GM19468 (cell line): Measurements from ENCODE around the gene LRRN1.

Source experiments
- ATAC-seq: cut with Tn5 transposase; IDR thresholded peaks from one replicate; pipeline ENCODE4 v1.9.1; 2021; ENCODE audit warnings: mild to moderate bottlenecking, moderate library complexity, moderate number of reproducible peaks; ENCODE audit not compliant: unreplicated experiment; ENCODE audit errors: extremely low read depth

LRRN1 gene

DNA sequence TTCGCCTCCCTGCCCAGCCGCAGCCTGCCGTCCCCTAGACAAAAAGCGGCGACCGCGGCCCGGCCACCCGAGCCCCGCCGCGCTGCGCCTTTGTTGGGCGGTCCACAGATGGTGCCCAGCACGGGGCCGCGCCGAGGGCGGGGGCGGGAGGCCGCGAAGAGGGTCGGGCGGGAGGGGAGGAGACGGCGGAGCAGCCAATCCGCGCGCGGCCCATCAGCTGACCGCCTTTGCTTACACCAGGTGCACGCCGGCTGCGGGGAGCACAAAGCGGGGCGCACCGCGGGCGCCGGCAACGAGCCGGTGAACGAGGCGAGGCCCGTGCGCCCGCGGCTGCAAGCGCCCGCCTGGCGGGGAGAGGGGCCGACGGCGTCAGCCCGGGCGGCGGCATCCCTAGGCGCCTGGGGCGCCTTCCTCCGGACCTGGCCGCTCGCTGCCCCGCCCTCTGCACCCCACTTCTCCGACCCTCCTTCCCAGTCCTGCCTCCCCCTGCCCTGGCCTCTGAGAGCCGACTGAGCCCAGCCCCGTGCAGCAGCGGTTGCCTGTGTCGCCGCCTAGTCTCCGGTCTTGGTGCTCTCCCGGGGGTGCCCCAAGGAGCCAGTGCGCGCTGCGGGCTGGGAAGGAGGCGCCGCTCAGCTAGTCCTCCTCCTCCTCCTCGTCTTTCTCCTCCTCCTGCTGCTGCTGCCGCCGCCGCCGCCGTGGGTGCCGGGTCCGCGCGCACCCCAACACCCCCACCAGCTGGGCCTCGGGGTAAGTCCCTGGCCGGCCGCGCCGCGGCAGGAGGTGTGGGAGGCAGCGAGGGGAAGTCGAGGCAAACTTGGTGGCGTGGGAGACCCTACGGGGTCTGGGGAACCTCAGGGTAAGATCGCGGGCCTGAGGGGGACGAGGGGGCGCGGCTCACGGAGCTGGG lies at the start of gene LRRN1:
LRRN1 (plus strand) TSS at position 259 of the 907 bp plus-strand sequence. CDS start 45,211 bp downstream, outside the sequence.
- no peak for ATAC-seq

DNA sequence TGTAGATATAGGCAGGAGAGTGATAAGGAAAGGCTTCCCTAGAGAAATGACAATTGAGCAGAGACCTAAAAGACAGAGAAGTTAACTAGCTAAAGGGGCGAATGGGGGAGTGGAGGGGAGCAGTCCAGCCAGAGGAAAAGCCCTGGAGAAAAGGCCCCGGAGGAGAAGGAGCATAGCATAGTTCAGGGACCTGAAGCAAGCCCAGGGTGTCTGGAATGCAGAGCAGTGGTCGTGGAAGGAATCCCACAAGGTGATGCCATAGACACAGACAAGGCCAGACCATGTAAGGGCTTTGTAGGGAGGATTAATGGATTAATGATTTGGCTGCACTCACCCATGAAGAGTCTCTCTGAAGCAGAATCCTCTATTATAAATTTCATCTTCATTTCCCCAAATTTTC lies 45.8 kb upstream of the LRRN1 start:
- no peak for ATAC-seq

DNA sequence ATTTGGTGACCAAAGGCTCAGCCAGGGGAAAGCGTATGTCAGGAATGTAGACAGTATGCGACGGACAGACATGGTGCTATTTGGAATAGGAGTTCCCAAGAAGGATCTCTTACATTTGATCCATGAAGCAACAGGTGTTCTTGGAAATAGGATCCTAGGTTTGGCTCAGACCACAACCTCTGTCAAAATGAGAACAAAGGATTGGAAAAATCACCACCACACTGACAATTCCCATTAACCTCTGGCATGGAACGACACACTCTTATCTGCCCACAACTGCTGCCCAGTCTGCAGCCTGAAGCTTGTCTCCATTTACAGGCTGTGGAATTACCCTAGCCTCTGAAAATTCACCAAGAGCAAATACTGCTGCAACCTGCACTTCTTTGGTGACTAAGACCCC lies 33.6 kb upstream of the LRRN1 start:
- ATAC-seq, result no peak

DNA sequence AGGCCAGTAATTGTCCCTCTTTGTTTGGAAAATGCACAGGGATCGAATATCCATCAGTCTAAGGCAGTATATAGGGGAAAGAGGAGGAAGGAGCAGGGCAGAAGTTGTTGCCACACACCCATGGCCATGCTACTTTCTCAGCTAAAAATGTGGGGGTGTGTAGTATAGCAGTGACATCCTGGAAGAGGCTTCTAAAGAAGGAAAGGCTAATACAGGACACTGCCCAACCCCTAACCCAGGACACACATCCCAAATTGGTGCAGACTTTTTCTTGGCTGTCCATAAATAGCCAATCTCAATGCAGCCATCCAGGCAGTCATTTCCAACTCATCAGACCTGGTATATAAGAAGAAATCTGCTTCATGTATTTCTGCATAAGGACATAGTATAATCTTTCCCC lies 33.1 kb upstream of the LRRN1 start:
- ATAC-seq, result no peak

DNA sequence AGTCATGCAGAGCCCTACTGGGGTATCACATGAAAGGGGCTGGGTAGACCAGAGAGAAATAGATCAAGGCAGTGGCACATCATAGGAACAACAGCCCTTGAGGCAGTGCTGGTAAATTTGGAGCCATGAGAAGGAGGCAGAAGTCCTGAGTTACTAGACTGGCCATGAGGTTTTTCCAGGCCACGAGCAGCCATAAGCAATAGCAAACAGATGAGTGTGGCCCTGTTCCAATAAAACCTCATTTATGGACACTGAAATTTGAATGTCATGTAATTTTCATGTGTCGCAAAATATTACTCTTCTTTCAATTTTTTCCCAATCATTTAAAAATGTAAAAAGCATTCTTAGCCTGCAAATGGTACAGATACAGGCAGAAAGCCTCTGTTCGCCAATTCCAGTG lies 28.1 kb upstream of the LRRN1 start:
- no peak for ATAC-seq

DNA sequence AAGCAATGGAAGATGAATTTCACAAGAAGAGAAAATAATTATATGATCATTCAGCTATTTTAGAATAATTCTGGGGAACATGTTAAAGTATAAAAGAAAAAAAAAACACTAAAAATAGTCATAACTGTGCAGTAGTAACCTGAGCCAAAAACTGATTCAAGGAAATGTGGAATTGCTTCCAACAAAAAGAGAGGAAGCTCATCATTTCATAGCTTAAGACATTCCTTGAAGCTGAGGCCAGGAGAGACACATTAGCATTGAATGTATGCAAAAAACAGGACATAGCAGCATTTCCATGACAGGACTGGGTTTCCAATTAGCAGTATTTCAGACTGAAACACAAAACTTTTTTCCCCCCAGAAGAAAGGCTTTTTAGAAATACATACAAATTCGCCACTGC lies 27.7 kb upstream of the LRRN1 start:
- no peak for ATAC-seq

DNA sequence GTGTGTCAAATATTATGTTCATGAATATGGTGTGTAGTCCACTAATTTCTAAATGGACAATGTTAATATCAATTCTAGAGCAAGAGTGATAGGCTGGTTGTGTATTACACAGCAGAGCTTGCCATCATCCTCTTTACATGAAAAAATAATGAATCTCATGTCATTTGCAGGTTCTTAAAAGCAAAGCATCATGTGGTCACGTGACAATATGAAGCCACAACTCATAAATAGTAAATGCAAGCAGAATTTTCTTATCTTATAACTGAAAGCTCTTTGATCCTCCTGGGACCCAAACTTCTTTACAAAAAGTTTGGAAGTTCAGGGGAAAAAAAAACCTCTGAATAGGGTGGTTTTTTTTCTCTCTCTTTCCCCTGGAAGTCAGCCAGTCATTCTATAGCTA lies 26.9 kb upstream of the LRRN1 start:
- ATAC-seq, result no peak

DNA sequence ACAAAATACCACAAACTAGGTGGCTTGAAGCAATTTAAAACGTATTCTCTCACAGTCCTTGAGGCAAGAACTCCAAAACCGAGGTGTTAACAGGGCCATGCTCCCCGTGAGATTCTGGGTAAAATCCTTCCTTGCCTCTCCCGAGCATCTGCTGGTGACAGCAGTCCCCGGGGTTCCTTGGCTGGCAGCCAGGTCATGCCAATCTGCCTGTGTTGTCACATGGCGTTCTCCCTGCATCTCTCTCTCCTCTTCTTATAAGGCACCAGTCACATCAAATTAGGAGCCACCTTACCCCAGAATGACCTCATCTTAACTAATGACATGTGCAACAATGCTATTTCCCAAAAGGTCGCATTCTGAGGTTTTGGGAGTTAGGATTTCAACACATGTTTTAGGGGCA lies 26.3 kb upstream of the LRRN1 start:
- no peak for ATAC-seq

DNA sequence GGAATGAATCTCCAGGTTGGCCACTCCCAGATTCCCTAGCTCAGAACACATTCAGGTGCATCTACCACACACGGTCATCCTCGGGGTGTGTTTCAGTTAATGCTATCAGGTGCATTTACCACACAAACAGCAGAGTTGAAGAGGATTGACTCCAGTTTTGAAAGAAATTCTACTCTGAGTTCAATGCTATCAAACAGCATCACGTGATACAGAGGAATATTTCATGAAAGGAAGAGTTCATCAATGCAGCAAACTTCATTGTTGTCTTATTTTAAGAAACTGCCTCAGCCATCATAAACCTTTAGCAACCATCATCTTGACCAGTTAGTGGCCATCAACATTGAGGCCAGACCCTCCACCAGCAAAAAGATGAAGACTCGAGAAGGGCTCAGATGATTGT lies 22.6 kb upstream of the LRRN1 start:
- ATAC-seq, result no peak

DNA sequence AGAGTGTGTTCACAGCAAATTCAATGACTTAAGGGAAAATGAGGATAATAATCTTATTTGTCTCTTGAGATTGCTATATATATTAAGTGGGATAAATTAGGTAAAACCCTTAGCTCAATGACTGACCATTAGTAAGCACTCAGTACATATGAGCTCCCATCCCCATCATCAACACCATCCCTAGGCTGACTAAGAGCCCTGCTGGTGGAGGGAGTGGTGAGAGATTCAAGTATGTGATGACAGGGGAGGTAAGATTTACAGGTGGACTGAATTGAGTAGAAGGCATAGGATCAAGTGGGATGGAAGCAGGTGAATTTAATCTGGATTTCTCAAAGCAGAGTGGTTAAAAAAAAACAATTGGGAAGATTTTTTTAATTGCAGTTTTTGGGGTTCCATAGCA lies 21.0 kb upstream of the LRRN1 start:
- ATAC-seq, result no peak

DNA sequence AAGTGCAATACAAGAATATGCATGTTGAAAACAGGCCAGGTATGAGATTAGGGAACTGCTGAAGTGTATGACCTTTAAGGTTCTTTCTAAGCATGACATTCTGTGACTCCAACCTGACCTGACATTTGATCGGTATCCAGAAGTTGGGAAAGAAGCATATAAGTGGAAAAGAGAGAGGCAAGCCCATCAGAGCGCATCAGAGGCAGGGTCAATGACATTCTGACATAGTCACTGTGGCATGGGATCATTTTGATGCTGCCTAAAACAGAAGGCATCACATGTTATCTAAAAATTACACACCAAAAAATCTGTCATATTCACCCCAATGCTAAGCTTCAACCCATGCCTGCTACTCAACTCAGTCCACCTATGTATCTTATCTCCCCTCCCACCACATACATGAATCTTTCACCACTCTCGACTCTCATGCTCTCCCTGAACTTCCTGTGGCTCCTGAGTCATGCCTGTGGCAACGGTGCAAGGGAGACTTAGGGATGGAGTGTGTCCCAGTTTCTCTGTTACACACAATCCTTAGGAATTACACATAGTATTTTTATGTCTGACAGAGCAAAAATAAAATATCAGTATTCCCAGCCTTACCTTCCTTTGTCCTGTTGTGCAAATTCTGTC lies 20.5 kb upstream of the LRRN1 start:
- ATAC-seq, result no peak

DNA sequence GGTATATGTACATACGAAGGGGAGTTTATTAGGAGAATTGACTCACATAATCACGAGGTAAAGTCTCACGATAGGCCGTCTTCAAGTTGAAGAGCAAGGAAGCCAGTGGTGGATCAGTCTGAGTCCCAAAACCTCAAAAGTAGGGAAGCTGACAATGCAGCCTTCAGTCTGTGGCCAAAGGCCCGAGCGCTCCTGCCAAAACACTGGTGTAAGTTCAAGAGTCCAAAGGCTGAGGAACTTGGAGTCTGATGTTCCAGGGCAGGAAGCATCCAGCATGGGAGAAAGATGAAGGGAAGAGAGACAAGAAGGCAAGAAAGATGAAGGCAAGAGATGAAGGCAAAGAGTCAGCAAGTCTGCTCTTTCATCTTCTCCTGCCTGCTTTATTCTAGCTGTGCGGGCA lies 16.8 kb upstream of the LRRN1 start:
- no peak for ATAC-seq

DNA sequence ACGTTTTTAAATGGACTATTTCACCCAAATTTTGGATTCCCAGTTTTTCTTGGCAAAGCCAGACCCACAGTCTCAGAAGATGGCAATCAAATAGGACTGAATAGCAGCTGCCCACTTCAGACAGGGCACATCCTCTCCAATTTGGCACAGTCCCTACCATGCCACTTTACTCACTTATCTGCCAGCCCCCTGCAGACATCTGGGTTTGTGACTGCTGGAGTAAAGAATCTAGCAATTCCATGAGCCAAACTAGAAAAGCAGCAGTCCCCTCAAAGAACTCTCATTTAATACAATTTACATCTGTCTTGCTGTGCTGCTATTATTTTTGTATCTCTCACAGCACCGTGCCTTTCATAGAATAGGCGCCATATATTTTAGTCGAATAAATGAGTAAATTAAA lies 16.0 kb upstream of the LRRN1 start:
- ATAC-seq, result no peak

DNA sequence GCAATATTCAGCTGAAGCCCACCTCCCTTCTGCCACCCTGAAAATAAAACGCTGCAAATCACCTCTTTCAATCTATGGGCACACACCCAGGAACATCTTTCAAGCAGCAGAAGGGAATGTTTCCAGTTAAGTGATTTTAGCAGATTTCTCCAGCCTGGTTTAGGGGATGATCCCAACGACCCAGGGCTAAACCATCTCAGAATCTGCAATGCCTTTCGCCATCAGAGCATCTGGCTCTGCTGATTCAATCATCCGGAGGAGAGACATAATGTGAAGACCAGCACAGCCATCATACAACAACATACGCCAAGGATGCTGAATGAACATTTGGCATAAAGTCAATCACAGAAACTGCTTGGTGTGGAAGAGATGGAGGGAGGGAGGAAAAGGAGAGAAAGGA lies 15.5 kb upstream of the LRRN1 start:
- ATAC-seq, result no peak

DNA sequence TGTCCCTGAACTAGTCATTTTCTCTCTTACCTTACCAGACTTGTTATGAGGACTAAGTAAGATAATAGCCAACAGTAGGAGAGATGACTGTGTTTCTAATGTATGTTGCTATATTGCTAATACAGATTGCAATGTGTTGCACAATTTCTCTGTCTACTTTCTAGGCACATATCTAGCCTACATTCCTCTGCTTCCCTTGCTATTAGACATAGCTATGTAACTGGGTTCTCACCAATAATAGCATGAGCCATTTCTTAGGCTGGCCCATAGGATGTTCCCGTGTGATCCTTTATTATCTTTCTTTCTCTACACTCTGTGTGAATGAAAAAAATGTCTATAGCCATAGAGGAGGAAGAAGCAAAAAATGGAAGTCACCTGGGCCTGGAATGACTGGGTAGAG lies 6.8 kb upstream of the LRRN1 start:
- ATAC-seq, result no peak

DNA sequence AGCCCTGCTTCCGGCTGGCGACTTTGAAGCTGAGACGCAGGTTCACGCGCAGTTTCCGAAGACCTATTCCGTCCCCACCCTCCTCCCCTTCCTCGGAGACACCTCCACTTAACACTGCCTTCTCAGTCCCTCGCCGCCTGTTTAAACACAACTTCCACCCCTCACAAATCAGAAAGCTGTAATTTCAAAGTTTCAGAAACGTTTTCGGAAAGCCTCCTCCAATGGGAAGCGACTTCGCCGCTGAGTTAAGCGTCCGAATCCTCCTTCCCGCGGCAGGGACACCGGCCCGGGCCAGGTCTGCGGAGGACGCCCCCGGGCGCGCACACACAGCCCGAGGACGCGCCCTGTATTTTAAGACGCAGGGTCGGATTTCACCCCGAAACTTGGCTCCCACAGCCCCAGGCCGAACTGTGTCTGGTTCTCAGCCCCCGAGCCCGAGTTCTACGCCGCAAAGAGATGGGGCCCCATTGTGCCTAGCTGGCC lies 559 bp upstream of the LRRN1 start:
- ATAC-seq, result no peak

DNA sequence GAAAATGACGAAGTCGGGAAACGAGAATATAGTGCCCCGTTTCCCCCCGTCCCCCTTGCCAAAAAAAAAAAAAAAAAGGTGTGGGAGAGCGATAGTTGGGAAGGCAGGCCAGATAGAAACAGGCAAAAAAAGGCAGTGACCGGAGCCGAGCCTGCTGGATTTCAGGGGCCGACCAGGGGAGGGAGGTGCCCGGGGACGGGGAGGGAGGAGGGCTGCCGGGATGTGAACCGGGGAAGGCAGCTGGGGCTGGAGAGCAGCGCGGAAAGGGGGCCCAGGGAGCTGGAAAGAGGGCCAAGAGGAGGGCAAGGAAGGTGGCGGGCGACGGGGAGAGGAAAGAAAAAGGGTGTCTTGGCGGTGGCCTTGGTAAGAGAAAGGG lies 837 bp downstream of the LRRN1 start:
- ATAC-seq, result no peak

DNA sequence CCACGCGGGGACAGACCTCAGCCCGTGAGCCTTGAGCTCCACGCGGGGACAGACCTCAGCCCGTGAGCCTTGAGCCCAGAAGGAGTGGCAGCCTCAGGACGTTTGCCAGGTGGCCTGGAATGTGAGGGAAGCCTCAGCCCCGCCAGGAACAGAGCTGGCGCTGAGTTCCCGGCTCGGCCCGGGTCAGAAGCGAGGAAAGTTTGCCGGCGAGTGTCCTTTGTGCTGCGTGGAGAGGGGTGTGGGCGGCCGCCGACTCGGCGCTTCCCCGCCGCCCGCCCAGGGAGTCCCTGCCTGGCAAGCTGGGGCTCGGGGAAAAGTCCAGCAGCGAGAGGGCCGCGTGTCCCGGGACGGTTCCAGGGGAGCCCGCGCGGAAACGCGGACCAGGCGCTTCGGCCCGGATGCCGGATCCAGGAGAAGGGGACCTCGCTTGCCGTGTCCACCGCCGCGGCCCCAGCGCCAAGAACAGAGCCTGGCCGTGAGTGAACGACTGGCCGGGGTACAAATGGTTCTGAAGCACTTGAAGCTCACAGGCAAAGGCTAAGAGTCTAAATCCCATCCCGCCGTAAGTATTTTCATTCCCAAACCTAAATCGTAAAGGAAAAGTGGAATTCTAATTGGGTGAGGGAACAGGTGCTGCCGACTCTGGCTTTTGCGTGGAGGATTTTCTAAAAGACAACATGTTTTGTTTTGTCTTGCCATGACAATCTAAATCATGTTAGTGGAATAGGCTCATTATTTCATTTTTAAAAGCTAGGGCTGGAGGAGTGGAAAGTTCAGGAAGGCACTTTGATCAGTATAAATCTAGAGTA lies 1.7 kb downstream of the LRRN1 start:
- no peak for ATAC-seq

DNA sequence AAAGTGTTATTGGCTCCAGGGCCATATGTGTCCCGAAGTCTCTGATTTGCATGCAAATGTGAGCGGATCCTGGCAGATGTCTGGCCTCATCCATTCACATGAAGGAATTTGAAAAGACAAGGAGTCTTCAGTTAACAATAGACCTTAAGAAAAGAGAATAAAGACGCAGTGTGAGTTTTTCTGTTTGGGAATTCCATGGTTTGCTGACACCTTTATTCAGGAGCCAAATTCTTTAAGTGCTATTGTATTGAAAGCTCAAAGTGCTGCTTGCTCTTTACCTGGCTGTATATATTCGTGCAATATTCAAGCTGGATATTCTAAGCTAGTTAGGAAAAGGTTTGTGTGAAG lies 2.2 kb downstream of the LRRN1 start:
- ATAC-seq, result no peak

DNA sequence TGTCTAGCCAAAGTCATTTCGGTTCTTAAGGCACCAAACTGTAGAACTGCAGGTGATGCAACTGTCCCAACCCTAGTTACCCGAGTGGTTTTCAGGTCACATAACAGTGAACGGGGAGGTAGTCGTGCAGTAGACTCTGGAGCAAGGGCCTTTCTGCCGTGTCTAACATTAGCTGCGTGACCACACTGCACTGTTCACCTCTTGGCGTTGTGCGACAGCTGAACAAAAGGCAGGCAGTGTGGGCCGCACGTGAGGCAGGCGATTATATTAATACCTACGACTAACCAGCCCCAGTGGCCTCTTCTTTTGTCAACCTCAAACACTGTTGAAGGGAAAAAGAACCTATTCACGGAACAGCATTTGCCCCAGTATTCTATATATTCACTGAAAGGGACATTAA lies 2.8 kb downstream of the LRRN1 start:
- no peak for ATAC-seq

DNA sequence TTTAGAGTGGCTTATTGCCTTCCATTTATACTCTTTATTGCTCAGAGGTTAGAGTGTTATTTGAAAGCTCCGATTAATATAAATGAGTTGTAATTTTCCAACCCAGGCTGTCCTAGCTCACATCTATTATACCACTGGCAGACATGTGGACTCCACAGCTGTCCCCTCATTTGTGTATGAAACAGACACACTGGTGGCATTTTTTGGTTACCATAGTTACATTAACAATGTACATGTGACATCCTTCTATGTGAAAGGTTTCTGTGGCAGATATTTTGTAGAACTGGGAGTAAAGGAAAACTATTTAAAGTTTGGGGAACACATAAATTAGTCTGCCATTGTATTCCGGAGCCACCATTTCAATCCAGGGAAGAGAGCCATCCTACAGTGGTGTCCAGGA lies 5.3 kb downstream of the LRRN1 start:
- ATAC-seq, result no peak
